Mesendoderm (in vitro differentiated cells): Measurements from ENCODE around the gene UGT1A9. TPM values are rescaled to one million over a fixed set of nuclear protein-coding genes. Genes with fewer than 3 reads are reported as not detected.
"Not testable (repeated sequence)": the region's sequence is repeated elsewhere in the genome, so short reads cannot be mapped to it uniquely, and the experiment has no call there.

ENCODE experiments used
- DNase-seq: peaks from one replicate; pipeline ENCODE4 v3.0.0; 2013
- H2AK5ac ChIP-seq: 2 replicates; pipeline ENCODE4 v1.6.1; 2013; ENCODE audit warnings: low read length, inconsistent platforms
- H2BK120ac ChIP-seq: 2 replicates; pipeline ENCODE4 v1.6.1; 2013; ENCODE audit warnings: low read depth, mild to moderate bottlenecking, low read length, moderate library complexity, mixed read lengths
- H2BK15ac ChIP-seq: replicated peaks from 2 replicates; pipeline ENCODE4 v1.6.1; 2013; ENCODE audit warnings: low read depth, mild to moderate bottlenecking, moderate library complexity
- H2BK5ac ChIP-seq: 2 replicates; pipeline ENCODE4 v1.6.1; 2013; ENCODE audit warnings: low read length, inconsistent platforms
- H3K18ac ChIP-seq: 2 replicates; pipeline ENCODE4 v1.6.1; 2013; ENCODE audit warnings: mild to moderate bottlenecking, low read length, mixed read lengths
- H3K23ac ChIP-seq: one replicate; pipeline ENCODE4 v1.6.1; 2013; ENCODE audit warnings: low read length
- H3K27ac ChIP-seq: 2 replicates; pipeline ENCODE4 v1.5.1; 2013; ENCODE audit warnings: low read depth, mild to moderate bottlenecking, inconsistent platforms, low read length, moderate library complexity
- H3K27me3 ChIP-seq: 2 replicates; pipeline ENCODE4 v1.6.1; 2013; ENCODE audit warnings: low read length, control low read depth, mild to moderate bottlenecking, inconsistent platforms; ENCODE audit not compliant: insufficient read depth, poor library complexity
- H3K36me3 ChIP-seq: 2 replicates; pipeline ENCODE4 v1.6.1; 2013; ENCODE audit warnings: low read length, inconsistent platforms; ENCODE audit not compliant: control insufficient read depth, insufficient read depth
- H3K4ac ChIP-seq: one replicate; pipeline ENCODE4 v1.6.1; 2013; ENCODE audit warnings: low read depth, mild to moderate bottlenecking, low read length, moderate library complexity
- H3K4me1 ChIP-seq: 2 replicates; pipeline ENCODE4 v1.6.1; 2013; ENCODE audit warnings: low read depth, low read length, inconsistent platforms; ENCODE audit not compliant: control insufficient read depth
- H3K4me2 ChIP-seq: 2 replicates; pipeline ENCODE4 v1.6.1; 2013; ENCODE audit warnings: low read length
- H3K4me3 ChIP-seq: 2 replicates; pipeline ENCODE4 v1.5.1; 2013; ENCODE audit warnings: mild to moderate bottlenecking, low read length
- H3K56ac ChIP-seq: one replicate; pipeline ENCODE4 v1.6.1; 2013; ENCODE audit warnings: low read length
- H3K79me1 ChIP-seq: 2 replicates; pipeline ENCODE4 v1.6.1; 2013; ENCODE audit warnings: low read length, inconsistent platforms
- H3K79me2 ChIP-seq: 2 replicates; pipeline ENCODE4 v1.6.1; 2013; ENCODE audit warnings: mild to moderate bottlenecking, low read length; ENCODE audit not compliant: control insufficient read depth, insufficient read depth
- H3K9ac ChIP-seq: 2 replicates; pipeline ENCODE4 v1.6.1; 2013; ENCODE audit warnings: low read length, inconsistent platforms
- H4K5ac ChIP-seq: one replicate; pipeline ENCODE4 v1.6.1; 2013; ENCODE audit warnings: low read length
- H4K8ac ChIP-seq: one replicate; pipeline ENCODE4 v1.6.1; 2013; ENCODE audit warnings: low read depth, mild to moderate bottlenecking, control low read depth, low read length, moderate library complexity
- WGBS: extraction: QIAGEN DNeasy Blood & Tissue Kit; methylation state at CpG from one replicate; pipeline ENCODE4 v1.1.7; 2013; ENCODE audit warnings: low lambda C conversion rate, missing lambda C conversion rate; ENCODE audit not compliant: insufficient coverage; ENCODE audit errors: extremely low coverage; 5-methylcytosine and 5-hydroxymethylcytosine counted together
- polyA plus RNA-seq, 2 experiments: library from polyadenylated mRNA; stranded (reverse); fragments of 200-250 nt; gene quantifications; one replicate each; pipeline ENCODE4 v1.2.3, GENCODE V29; 2013

The UGT1A9 gene
- not detected for polyA plus RNA-seq (2013, experiment 1 of 2)
- not detected for polyA plus RNA-seq (2013, experiment 2 of 2)

- H2BK5ac ChIP-seq, result no peak within 1 kb of the TSS
- WGBS, result no CpG with 5 or more reads among the region's 5 CpGs
- no peak within 1 kb of the TSS for H3K4ac ChIP-seq
- no peak within 1 kb of the TSS for H4K8ac ChIP-seq
- no peak within 1 kb of the TSS for H3K9ac ChIP-seq
- H3K27ac ChIP-seq, result no peak within 1 kb of the TSS
- H3K27me3 ChIP-seq, result no peaks in the 10 kb centered on the region
- no peak within 1 kb of the TSS for H3K23ac ChIP-seq
- no peak within 1 kb of the TSS for H3K4me3 ChIP-seq
- H3K18ac ChIP-seq, result no peak within 1 kb of the TSS
- no peak for DNase-seq
- H3K79me2 ChIP-seq, result no peaks in the 10 kb centered on the region
- no peak within 1 kb of the TSS for H2BK15ac ChIP-seq
- no peaks in the 10 kb centered on the region for H3K4me1 ChIP-seq
- H2BK120ac ChIP-seq, result no peak within 1 kb of the TSS
- H4K5ac ChIP-seq, result no peak within 1 kb of the TSS
- no peak within 1 kb of the TSS for H3K56ac ChIP-seq
- H3K4me2 ChIP-seq, result no peak within 1 kb of the TSS
- no peak within 1 kb of the TSS for H2AK5ac ChIP-seq
- H3K36me3 ChIP-seq, result no peaks in the 10 kb centered on the region
- H3K79me1 ChIP-seq, result no peaks in the 10 kb centered on the region
These were observed at the start of gene UGT1A9 for GRCh38 chr2:233671290-233672161. TSS of gene UGT1A9 (plus strand) at chr2:233671898. CDS start at chr2:233671935, 37 bp downstream.

DNA sequence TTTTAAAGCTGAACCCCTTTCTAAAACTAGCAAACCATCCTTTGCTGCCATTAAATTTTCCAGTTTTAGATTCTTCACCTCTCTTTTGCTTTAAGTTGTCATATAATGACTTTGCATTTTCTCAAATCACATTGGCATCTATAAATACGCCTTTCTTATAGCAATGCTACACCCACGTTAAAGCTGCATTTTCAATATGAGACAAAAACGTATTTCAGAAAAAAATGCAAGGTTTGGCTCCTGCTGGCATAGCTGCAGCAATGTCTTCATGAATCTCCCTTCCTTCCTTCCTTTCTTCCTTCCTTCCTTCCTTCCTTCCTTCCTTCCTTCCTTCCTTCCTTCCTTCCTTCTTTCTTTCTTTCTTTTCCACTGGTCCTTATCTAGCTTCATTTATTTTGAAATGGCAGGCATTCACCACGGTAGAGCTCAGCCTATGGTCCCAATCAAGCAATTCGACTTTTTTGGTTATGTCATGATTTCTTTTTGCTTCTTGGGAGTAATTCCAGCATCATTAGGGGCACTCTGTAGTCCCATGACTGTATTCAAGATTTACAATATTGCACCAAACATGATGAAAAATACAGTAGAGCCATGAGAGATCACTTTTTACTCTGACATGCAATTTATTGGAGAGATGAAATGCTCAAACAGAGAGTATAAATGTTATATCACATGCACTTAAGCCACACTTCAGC lies 44.2 kb upstream of the UGT1A9 start:
- Histone ChIP-seq H2AK5ac (no peak overlapping the region), H3K4me3 (no peak overlapping the region), H3K23ac (no peak overlapping the region), H3K4ac (no peak overlapping the region), H2BK120ac (no peak overlapping the region), H2BK5ac (no peak overlapping the region), H2BK15ac (no peak overlapping the region), H3K9ac (no peak overlapping the region), H3K4me1 (no peaks in the 10 kb centered on the region), H3K79me2 (no peaks in the 10 kb centered on the region), H3K4me2 (no peak overlapping the region), H3K79me1 (no peaks in the 10 kb centered on the region), H3K56ac (no peak overlapping the region), H3K27ac (no peak overlapping the region), H3K27me3 (no peaks in the 10 kb centered on the region), H4K5ac (no peak overlapping the region), H3K18ac (no peak overlapping the region), H4K8ac (no peak overlapping the region), H3K36me3 (no peaks in the 10 kb centered on the region)
- no peak for DNase-seq
- no CpG with 5 or more reads among the region's 5 CpGs for WGBS

DNA sequence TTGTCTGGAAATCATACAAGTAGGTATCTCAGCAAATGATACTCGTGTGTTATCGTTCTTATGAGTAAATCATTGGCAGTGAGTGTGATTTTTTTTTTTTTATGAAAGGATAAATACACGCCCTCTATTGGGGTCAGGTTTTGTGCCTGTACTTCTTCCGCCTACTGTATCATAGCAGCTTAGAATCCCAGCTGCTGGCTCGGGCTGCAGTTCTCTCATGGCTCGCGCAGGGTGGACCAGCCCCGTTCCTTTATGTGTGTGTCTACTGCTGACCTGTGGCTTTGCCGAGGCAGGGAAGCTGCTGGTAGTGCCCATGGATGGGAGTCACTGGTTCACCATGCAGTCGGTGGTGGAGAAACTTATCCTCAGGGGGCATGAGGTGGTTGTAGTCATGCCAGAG lies 35.4 kb upstream of the UGT1A9 start, which contains the start of gene UGT1A10:
TSS of gene UGT1A10 (plus strand) at position 143 of the 400 bp plus-strand sequence. CDS start at position 218, 75 bp downstream.
- H3K27me3 ChIP-seq, H3K36me3 ChIP-seq, H4K5ac ChIP-seq: not testable (repeated sequence)

GRCh38 chr2:233638836-233639235 lies 32.9 kb upstream of the UGT1A9 start:
- no peak overlapping the region for H3K9ac ChIP-seq
- no peak overlapping the region for H2AK5ac ChIP-seq
- no CpG with 5 or more reads among the region's 5 CpGs for WGBS
- H3K4me2 ChIP-seq, result no peak overlapping the region
- H3K27ac ChIP-seq, result no peak overlapping the region
- no peak overlapping the region for H2BK5ac ChIP-seq
- no peaks in the 10 kb centered on the region for H3K27me3 ChIP-seq
- H3K4me3 ChIP-seq, result no peak overlapping the region
- H3K79me2 ChIP-seq, result no peaks in the 10 kb centered on the region
- no peaks in the 10 kb centered on the region for H3K79me1 ChIP-seq
- H4K8ac ChIP-seq, result no peak overlapping the region
- no peak overlapping the region for H4K5ac ChIP-seq
- H2BK120ac ChIP-seq, result no peak overlapping the region
- DNase-seq, result no peak
- H3K4me1 ChIP-seq, result no peaks in the 10 kb centered on the region
- no peak overlapping the region for H3K23ac ChIP-seq
- H2BK15ac ChIP-seq, result no peak overlapping the region
- H3K36me3 ChIP-seq, result no peaks in the 10 kb centered on the region
- no peak overlapping the region for H3K4ac ChIP-seq
- H3K18ac ChIP-seq, result no peak overlapping the region
- no peak overlapping the region for H3K56ac ChIP-seq

More for the DNA sequence above, 35.4 kb upstream of the UGT1A9 start, which contains the start of gene UGT1A10:
- H3K4ac ChIP-seq, H3K79me1 ChIP-seq, H3K4me1 ChIP-seq, H3K79me2 ChIP-seq, H3K27ac ChIP-seq, H3K9ac ChIP-seq, H3K18ac ChIP-seq, H3K4me3 ChIP-seq, H2BK15ac ChIP-seq, H2BK120ac ChIP-seq, DNase-seq, H3K56ac ChIP-seq, H4K8ac ChIP-seq, H3K23ac ChIP-seq, H2AK5ac ChIP-seq, H2BK5ac ChIP-seq, H3K4me2 ChIP-seq: not testable (repeated sequence)
- WGBS, result no CpG with 5 or more reads among the region's 10 CpGs

- no peak overlapping the region for H2BK5ac ChIP-seq
- H3K27ac ChIP-seq, result no peak overlapping the region
- no peaks in the 10 kb centered on the region for H3K4me1 ChIP-seq
- H3K23ac ChIP-seq, result no peak overlapping the region
- H3K4me2 ChIP-seq, result no peak overlapping the region
- H3K56ac ChIP-seq, result no peak overlapping the region
- H4K8ac ChIP-seq, result no peak overlapping the region
- DNase-seq, result no peak
- no peak overlapping the region for H3K18ac ChIP-seq
- no peak overlapping the region for H3K4me3 ChIP-seq
- no peaks in the 10 kb centered on the region for H3K27me3 ChIP-seq
- no peaks in the 10 kb centered on the region for H3K79me1 ChIP-seq
- H2AK5ac ChIP-seq, result no peak overlapping the region
- no peak overlapping the region for H2BK120ac ChIP-seq
- no peaks in the 10 kb centered on the region for H3K79me2 ChIP-seq
- H3K9ac ChIP-seq, result no peak overlapping the region
- no peak overlapping the region for H4K5ac ChIP-seq
- no peak overlapping the region for H3K4ac ChIP-seq
- H2BK15ac ChIP-seq, result no peak overlapping the region
- H3K36me3 ChIP-seq, result no peaks in the 10 kb centered on the region
These were observed 31.8 kb upstream of the UGT1A9 start for GRCh38 chr2:233639860-233640259.
